ENCODE data around the gene SYMPK.
A peak's percentile ranks its signal among the peaks of the same experiment; 100 is the strongest.
"Not testable (repeated sequence)": the region's sequence is repeated elsewhere in the genome, so short reads cannot be mapped to it uniquely, and the experiment has no call there.

Gene SYMPK

GRCh38 chr19:45862564-45863334, at the start of gene SYMPK:
TSS of gene SYMPK (minus strand) at chr19:45863147. CDS start at chr19:45854495, 8,652 bp downstream.
- DNase-seq (ENCODE audit: low read depth in 1 of 2, low spot score in 1 of 2) = peak; percentile 97

- no peak for DNase-seq (ENCODE audit: low read depth in 1 of 2, low spot score in 1 of 2)
These were observed 48.3 kb upstream of the SYMPK start for GRCh38 chr19:45911291-45911690.

DNA sequence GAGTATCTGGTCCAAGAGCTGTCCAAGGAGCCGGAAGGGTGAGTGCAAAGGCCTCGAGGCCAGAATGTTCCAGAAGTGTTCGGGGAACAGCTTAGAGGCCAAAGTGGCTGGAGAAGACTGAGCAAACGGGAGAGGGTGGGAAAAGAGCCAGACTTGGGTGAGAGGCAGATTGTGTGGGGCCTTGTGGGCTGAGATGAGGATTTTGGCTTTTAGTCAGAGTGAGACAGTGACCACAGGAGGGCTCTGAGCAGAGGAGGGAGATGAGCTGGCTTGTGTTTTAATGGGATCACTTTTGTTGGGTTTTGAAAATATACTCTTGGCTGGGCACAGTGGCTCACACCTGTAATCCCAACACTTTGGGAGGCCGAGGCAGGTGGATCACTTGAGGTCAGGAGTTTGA, 46.0 kb upstream of the SYMPK start:
- no peak for DNase-seq (ENCODE audit: low read depth in 1 of 2, low spot score in 1 of 2)

- DNase-seq (ENCODE audit: low read depth in 1 of 2, low spot score in 1 of 2) = no peak
These were observed 43.3 kb upstream of the SYMPK start for GRCh38 chr19:45906221-45906620.

DNA sequence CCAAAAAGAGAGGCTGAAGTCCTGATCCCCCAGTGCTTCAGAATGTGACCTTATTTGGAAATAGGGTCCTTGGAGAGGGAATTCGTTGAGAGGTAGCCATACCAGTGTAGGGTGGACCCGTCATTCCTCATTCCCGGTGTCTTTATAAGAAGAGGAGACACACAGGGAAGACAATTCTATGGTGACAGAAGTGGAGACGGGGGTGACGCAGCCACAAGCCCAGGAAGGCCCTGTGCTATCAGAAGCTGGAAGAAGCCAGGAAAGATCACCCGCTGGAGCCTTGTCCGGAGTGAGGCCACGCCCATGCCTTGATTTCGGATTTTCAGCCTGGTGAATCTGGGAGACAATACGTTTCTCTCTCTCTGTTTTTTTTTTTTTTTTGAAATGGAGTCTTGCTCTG, 42.1 kb upstream of the SYMPK start:
- DNase-seq (ENCODE audit: low read depth in 1 of 2, low spot score in 1 of 2) = no peak

DNA sequence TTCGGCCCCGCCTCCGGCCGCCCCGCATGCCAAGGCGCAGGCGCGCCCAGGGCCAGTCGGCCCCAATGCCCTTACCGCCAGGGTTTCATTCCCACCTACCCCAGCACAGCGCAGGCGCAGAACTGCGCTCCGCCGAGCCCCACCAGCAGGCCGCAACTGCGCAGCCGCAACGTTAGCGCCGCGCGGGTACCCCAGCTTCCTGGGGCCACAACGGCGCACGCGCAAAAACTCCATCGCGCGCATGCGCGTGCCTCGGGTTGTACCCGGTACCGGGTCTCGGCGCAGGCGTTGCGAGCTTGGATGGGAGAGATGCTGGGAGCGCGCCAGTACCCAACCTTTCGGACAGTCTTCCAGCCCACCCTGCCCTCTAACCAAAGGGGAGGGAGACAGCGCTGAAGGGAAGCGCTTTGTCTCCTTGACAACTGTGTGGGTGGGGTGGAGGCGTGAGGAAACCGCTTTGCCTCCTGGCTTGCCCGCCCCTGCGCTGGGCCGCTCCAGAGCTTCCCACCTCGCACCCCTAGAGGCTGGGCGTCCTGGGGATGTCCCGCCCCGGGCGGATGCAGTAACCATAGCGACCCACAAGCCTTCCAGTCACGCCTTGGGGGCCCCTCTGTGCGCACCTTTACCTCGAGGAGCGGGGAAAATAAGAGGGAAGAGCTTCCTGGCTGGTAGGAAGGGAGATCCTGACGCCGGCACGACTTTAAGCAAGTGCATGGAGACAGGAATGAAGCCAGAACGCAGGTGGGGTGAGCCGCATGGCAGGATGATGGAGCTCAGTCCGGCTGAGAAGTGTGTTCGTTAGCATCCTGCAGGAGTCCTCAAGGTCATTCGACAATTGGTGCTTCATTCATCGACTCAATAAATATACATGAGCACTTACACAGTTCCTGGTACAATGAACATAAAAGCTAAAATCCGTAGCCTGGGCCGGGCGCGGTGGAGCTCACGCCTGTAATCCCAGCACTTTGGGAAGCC, 40.0 kb upstream of the SYMPK start:
- peak; percentile 100 for DNase-seq (ENCODE audit: low read depth in 1 of 2, low spot score in 1 of 2)

DNA sequence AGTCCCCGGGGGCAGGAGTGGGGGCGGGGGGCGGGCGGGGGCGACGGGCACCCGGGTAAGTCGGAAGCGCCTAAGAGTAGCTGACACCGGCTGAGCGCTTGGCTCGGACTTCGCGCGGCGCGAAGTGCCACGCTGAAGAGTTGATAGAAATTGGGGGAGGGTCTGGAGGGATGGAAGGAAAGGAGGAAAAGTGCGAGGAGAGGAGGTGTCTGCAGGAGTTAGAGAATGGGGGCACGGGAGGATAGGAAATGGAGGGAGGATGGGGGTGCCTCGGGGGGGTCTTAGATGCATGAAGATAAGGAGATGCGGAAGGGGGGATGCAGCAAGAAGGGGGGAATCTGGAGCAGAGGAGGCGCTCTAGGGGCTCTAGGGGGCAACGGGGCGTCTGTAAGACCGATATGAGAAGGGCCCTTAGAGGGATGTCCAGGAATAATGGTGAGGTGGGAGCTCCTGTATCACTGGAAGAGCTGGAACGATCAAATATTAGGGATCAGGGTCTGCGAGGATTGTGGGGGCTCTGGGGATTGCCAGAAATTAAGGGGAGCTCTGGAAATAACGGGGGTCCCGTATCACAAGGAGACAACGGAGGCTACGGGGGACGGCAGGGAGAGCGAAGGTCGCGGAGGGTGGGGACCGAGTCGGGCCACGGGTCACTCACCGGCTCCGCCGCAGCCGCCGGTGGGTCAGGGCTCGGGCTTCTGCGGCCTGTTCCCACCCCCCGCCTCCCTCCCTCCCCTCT, 39.1 kb upstream of the SYMPK start, which contains the start of gene MYPOP:
MYPOP (minus strand) TSS at position 702 of the 739 bp plus-strand sequence. CDS start 840 bp downstream, outside the sequence.
- DNase-seq (ENCODE audit: low read depth in 1 of 2, low spot score in 1 of 2) = no peak

DNA sequence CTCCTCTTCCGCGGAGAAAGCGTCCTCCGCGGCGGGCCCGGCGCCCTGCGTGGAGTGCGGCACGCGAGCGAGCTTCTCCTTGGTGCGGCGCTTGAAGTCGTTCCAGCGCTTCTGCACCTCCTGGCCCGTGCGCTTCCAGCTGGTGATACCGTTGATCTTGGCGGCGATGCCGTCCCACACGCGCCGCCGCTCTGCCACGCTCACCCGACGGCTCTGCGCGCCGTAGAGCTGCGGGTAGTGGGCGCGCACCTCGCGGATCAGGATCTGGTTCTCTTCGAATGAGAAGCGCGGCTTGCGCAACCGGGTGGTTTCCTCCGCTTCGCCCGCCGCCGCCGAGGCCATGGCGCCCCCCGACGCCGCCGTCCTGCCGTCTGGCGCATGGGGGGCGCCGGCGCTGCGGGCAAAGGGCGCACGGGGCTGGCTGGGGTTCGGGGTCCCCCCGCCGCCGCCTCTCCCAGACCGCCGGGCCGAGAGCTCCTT, 38.5 kb upstream of the SYMPK start:
- DNase-seq (ENCODE audit: low read depth in 1 of 2, low spot score in 1 of 2) = no peak

DNA sequence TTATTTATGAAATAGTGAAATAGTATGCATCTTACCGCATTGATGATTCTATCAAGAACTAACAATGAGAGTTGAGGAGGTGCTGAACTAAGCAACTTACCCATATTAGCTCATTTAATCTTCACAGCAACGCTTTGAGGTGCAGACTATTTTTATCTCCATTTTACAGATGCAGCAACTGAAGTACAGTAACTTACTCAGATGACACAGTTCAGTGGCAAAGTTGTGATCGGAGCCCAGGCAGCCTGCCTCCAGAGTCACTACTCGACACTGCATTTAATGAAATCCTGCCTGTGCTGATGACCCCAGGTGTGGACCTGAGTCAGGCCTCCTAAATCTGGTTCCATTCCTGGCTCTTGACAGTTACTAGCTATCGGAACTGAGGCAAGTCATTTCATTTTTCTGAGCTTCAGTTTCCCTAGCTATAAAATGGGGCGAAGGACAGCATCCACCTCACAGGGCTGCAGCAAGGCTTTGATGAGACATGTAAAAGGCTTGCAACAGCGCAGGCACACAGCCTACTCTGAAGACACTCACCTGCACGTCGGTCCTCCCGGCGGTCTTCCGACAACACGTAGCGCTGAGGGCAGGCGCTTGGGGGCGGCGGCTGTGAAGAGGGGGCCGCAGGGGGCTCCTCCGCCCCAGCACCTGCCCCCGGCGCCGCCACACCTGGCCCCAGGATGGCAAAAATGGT, 37.9 kb upstream of the SYMPK start:
- DNase-seq (ENCODE audit: low read depth in 1 of 2, low spot score in 1 of 2) = no peak

DNA sequence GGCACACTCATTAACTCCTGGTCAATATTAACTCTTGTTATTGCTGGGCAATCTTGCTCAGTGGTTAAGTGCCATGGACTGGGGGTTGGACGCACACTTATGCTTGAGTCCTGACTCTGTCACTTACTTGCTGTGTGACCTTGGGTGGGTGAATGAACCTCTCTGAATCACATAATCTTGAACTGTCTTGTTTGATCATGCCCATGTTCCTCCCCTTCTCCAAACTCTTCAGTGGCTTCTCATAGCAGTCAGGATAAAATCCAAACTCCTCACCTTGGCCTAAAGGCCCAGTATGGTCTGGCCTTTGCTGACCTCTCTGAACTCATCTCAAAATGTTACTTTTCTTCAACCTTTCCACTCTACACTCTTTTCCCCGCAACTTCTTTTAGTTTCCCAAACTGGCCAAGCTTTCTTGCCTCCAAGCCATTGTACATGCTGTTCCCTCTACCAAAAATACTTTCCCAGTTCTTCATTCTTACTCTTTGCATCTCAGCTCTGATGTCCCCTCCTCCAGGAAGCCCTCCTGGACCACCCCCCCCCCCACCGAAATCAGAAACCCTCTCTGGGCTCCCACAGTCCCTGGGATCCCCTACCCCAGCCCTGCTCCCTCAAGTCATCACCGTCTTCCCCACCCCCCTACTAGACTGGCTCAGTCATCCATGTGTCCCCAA, 37.1 kb upstream of the SYMPK start:
- no peak for DNase-seq (ENCODE audit: low read depth in 1 of 2, low spot score in 1 of 2)

GRCh38 chr19:45899253-45899652, 36.3 kb upstream of the SYMPK start:
- DNase-seq (ENCODE audit: low read depth in 1 of 2, low spot score in 1 of 2) = no peak

- DNase-seq (ENCODE audit: low read depth in 1 of 2, low spot score in 1 of 2) = no peak
These were observed 34.4 kb upstream of the SYMPK start for GRCh38 chr19:45897261-45897812.

GRCh38 chr19:45895983-45896599, 33.1 kb upstream of the SYMPK start:
- not testable (repeated sequence) for DNase-seq (ENCODE audit: low read depth in 1 of 2, low spot score in 1 of 2)

- DNase-seq (ENCODE audit: low read depth in 1 of 2, low spot score in 1 of 2) = no peak
These were observed 32.6 kb upstream of the SYMPK start for GRCh38 chr19:45895519-45895972.

DNA sequence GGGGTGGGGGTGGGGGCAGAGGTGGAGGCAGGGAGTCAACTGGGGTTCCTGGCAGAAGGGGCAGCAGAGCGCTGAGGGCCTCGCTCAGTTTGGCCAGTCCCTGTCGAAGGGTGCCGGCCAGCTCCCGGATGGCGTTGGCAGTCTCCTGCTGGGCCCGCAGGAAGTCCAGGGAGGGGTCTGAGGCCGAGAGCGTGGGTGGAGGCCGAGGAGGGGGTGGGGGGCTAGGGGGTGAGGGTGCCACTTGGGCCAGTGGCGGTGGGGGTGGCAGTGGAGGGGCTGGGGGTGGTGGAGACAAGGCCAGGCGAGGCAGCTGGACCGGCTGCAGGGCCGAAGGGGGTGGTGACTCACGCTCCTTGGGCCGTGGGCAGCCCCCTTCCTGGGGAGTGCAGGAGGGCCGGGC, 27.9 kb upstream of the SYMPK start:
- no peak for DNase-seq (ENCODE audit: low read depth in 1 of 2, low spot score in 1 of 2)

DNA sequence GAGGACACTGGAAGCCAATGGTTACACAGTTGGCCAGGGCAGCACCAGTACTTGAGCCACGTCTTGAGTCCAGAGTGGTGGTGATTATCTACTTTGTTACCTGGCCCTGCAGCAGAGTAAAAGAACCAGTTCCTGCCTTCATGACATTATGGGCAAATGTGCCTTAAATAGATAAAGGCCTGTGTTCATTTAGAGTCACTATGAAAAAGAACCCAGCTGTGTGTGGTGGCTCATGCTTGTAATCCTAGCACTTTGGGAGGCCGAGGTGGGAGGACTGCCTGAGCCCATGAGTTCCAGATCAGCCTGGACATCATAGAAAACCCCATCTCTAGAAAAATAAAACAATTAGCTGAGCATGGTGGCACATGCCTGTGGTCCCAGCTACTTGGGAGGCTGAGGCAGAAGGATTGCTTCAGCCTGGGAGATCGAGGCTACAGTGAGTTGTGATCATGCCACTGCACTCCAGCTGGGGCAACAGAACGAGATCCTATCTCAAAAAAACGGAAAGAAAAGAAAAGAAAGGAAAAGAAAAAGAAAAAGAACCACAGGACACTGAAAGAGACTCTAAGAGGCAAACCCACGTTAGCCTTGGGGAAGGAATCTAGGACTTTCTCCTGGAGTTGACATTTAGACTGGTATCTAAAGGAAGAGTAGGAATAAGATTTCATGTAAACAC, 26.4 kb upstream of the SYMPK start:
- DNase-seq (ENCODE audit: low read depth in 1 of 2, low spot score in 1 of 2) = no peak

GRCh38 chr19:45887200-45887710, 24.3 kb upstream of the SYMPK start:
- no peak for DNase-seq (ENCODE audit: low read depth in 1 of 2, low spot score in 1 of 2)
